Measurements from ENCODE around the gene RPAIN.

RPAIN gene

DNA sequence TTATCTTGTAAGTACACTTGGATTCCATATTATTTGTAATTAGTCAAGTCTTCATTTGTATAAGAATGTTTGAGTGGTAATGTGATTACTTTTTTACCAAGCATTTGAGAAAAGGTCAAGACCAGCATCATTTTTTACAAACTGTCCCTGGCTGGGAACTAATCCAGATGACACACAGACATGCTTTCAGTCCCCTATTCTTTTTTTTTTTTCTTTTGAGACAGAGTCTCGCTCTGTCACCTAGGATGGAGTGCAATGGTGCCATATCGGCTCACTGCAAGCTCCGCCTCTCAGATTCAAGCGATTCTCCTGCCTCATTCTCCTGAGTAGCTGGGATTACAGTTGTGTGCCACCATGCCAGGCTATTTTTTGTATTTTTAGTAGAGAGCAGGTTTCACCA lies 61.5 kb downstream of the RPAIN start:
- in situ Hi-C loops (cut with MboI; ENCODE audit: low sequenced_read_pairs): no loop called here

Measured in HL-60/S4 treated with retinoic acid at 250 ng/mL for 4 days and 3 days (cell line).